Suppressor macrophage (primary cell): ENCODE measurements around the gene ACTR8.

ENCODE experiments used
- DNase-seq, 4 experiments: peaks; one replicate each; pipeline ENCODE4 v3.0.0-alpha.2; 2020 to 2022

Gene ACTR8

DNA sequence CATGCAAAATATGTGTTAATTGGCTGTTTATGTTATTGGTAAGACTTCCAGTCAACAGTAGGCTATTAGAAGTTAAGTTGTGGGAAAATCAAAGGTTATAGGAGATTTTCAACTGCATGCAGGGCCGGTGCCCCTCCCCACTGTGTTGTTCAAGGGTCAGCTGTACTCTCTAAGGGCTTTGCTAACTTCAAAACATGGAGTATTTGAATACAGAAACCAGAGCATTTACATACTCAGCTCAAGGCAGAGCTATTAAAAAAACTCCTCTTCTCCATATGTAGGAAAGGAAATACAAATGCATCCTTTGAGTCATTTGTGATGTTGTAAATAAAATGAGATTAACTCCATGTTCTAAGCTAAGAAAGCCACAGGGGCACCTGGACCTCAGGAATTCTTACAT, 18.8 kb downstream of the ACTR8 start:
- DNase-seq = no peak

DNA sequence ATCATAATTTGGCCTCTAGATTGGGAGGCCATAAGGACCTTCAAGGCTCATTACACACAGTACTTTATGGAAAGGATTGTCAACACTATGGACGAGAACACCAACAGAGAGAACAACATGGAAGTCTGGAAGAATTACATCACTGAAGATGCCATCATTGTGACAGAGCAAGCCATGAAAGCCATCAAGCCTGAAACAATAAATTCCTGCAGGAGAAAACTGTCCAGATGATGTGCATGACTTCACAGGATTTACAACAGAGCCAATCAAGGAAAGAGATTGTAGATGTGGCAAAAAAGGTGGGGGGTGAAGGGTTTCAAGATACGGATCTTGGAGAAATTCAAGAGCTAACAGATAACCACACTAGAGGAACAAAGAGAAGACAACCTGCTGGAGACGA, 19.7 kb downstream of the ACTR8 start:
- DNase-seq = no peak

DNA sequence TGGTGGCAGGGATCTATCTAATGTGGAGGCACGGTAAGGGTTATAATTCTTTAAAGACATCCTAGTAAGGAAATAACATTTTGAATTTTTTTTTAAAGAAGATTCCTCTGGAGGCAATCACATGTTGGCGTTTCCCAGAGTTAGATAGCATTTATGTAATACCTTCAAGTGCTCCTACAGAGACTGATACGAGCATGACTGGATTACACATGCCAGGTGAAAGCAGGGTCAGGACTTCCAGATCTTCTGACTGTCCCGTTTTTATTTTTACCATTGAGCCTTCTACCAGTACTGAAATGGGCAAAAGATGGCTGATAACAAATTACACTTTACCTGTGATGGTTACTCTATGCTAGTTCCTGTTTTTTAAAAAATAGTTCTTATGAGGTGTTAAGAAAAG, 21.8 kb downstream of the ACTR8 start:
- no peak for DNase-seq

DNA sequence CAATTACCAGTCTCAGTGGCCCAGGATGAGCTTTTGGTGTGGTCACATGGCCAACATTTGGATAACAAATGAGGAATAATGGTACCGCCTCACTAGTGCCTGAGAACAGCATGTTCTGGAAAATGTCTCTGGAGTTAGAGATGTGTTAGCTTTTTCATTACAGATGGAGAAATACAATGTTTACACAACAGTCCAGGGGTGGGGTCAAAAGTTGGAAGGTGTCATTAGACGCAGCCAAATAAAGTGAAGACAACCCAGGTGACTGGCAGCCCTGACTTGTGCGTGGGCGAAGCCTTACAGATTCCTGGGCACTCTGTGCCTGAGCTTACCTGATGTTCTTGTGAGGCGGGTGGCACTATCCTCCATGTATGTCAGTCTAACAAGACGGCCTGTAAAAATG, 22.8 kb downstream of the ACTR8 start:
- DNase-seq = no peak

DNA sequence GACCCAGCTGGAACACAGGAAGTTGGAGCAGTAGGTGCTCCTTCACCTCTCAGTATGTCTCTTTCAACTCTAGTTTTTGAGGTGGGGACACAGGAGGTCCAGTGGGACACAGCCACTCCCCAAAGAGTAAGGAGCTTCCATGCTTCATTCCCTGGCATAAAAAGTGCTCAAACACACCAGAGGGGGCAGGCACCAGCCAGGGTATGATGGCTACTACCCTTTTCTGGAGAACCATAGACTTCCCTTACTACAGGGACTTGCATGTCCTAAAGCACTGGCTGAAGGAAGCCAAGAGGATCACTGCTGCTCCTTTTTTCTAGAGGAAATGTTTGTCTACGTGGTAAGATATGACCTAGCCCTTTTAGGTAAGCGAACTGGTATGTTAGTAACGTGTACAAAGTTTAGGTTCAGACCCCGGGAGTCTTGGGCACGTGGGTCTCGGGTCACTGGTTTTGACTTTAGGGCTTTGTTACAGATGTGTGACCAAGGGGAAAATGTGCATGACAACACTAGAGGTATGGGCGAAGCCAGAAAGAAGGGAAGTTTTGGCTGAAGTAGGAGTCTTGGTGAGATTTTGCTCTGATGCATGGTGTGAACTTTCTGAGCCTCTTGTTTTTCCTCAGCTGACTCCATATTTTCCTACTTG, 23.7 kb downstream of the ACTR8 start:
- DNase-seq = peak in 2 of 4 experiments; percentile 8 to 13

DNA sequence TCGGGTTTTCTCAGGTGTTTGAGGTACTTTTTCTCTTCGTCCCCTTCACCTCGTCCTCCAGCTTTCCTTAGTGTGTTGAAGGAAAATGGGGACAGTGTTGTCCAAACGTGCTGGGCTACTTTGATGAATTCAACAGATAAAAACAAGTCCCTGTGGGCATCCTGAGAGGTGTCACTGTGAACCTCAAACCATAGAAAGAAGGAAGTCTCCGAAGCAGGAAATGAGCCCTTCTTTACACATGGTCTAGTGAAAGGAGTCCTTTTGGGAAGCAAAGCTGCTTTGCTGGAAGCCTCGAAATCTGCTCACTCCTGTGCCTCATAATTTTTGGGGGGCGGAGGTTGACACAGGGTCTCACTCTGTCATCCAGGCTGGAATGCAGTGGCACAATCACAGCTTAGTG, 25.0 kb downstream of the ACTR8 start:
- peak in 1 of 4 experiments; percentile 17 for DNase-seq

DNA sequence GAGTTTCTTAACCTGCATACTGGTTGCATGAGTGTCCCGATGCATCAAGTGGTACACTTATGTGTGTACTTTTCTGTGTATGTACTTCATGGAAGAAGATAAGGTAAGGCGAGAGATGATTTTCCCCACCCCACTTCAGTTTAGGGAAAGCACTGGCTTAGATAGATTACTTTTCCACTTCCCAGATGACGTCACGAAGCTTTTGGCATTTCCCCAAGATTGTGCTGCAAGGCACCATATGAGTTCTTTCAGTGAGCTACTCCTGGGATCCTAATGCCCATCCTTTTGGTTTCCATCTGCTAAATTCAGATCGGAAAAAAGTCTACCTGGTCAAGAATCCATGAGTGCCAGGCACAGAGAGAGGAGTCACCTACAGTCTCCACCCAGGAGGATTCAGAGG, 31.1 kb downstream of the ACTR8 start:
- peak in 2 of 4 experiments; percentile 13 to 25 for DNase-seq

DNA sequence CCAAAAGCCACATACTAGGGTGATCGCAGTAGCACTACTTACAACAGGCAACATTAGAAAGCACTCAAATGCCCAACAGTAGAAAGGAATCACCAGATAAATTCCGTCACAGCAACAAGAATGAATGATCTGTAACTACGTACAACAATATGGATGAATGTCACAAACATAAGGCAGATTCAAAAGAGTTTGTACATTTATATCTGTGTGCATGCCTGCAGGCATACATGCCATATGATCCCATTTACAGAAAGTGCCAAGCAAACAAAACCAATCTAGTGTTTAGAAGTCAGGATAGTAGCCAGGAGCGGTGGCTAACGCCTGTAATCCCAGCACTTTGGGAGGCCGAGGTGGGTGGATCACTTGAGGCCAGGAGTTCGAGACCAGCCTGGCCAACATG, 32.0 kb downstream of the ACTR8 start:
- no peak for DNase-seq

DNA sequence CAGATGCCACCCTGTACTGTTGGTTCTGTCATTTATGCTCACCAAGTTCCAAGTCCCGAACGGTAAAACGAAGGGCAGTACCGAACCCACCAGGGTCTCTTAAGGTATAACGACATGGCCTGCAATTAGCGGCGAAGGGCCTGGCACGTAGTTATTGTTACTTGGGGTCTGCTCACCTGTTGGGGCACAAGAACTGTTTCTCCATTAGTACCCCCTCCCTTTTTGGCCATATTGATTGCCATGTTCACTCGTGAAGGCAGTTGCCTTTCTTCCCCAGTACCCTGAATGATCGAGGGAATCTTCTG, 35.1 kb downstream of the ACTR8 start:
- no peak for DNase-seq

DNA sequence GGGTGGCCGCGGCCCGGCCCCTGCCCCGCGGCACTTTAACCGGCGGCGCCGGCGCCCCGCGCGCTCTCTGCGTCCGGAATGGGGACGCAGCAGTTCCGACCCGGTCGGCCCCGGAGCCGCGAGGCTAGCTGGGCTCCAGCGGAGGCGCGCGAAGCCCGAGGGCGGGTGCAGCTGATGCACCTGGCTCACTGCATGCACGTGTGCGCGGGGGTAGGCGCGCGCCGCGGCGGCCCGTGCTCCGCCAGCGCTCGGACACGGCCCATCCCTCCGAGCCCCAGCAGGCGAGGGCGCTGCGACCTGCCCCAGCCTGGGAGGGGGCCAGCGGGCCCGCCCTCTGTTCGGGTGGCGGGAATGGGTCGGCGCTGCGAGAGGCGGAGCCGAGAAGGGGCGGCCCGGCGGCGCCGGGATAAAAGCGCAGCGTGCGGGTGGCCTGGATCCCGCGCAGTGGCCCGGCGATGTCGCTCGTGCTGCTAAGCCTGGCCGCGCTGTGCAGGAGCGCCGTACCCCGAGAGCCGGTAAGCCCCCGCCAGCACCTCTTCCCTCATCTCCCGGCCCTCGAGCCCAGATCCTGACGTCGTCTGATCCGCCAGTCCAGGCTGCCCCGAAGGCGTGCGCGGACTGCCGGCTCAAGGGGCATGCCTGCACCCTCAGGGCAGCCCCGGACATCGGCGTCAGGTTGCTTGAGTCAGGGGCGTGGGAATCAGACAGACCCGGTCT, 35.7 kb downstream of the ACTR8 start, which contains the start of the genes CHDH and IL17RB:
Gene CHDH (minus strand): TSS at position 286 of the 717 bp plus-strand sequence. CDS start 22,411 bp downstream, outside the sequence.
Gene IL17RB (plus strand): TSS at position 435 of the 717 bp plus-strand sequence. CDS start 21 bp downstream, at position 456.
- peak in 3 of 4 experiments; percentile 8 to 38 (median 24) for DNase-seq

DNA sequence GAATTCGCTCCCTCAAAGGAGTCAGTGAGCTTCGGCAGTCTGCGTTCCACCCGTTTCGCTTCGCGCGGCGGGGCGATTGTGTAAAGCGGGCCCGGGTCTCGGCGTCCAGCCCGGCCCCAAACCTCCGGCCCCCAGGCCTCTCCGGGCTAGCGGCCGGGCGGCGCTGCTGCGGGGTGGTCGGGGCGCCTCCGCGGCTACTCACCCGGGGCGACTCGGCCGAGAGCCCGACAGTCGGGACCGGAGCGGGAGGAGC, 36.1 kb downstream of the ACTR8 start:
- no peak for DNase-seq

DNA sequence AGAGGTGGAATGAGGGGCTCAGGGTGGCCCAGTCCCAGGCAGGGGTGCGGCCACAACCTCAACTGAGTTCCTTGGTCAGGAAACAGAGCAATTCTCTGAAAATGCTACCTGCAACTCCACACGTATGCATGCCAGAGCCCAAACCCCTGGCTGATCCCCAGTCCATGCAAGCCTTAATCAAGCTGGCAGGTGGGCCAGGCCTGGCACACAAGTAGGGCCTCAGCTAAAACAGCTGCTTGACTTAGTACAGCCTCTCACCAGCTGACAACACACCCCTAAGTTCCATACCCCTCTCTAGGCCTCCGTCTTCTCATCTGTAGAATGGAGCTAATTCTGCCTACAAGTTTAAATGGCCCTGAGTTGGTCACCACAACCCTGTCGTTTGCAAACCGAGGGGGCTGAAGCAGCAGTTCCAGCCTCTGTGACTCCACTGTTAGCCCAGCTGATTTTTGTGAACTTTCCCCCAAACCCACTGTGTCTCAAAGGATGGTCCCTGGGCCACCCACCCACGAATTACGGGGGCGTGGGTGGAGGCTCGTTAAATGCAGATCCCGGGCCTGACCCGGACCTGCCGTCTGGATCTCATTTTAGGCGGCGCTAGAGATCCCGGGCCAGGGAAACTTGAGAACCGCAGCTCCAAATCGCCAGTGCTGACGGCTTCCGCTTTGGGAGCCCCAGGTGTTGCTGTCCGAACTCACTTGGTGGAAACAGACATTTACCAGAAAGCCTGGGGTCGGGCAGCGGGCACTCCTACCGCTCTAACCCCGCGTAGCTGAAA, 36.7 kb downstream of the ACTR8 start:
- DNase-seq = peak; percentile 17 to 55 (median 40)

DNA sequence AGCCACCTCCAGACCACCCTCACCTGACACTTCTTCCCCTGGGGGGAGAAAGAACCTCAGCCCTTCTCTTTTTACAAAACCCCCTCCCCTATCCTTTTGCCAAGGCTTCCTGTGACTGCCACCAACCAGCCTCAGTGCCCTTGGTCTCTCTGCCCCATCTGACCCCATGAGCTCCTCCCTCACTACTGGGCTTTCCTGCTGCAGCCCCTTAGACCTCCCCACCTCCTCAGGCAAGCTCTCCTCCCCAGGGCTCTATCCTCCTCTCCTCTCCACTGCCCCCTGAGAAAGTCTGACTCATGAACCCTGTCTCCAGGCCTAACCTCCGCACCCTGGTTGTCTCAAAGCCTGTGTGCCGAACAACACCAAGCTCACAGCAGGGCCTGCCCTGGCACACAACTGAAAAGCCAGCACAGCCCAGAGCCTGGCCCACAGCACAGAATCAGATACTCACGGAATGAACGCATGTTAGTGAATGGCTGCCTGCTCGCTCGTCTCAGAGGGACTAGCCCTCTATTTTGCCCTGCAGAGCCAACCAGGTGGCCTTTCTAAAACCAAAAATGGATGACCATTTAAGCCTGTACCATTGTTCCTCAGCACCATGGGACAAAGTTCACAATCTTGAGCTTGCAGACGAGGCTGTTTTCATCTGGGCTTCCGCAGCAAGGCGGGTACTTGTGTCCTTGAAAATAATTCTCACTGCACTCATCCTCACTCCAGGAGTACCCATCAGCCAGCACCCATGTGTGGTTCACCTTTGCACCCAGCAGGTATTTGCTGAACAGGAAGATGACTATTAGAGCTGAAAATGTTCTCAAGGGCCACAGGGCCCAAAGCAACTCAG, 37.5 kb downstream of the ACTR8 start:
- DNase-seq = no peak

DNA sequence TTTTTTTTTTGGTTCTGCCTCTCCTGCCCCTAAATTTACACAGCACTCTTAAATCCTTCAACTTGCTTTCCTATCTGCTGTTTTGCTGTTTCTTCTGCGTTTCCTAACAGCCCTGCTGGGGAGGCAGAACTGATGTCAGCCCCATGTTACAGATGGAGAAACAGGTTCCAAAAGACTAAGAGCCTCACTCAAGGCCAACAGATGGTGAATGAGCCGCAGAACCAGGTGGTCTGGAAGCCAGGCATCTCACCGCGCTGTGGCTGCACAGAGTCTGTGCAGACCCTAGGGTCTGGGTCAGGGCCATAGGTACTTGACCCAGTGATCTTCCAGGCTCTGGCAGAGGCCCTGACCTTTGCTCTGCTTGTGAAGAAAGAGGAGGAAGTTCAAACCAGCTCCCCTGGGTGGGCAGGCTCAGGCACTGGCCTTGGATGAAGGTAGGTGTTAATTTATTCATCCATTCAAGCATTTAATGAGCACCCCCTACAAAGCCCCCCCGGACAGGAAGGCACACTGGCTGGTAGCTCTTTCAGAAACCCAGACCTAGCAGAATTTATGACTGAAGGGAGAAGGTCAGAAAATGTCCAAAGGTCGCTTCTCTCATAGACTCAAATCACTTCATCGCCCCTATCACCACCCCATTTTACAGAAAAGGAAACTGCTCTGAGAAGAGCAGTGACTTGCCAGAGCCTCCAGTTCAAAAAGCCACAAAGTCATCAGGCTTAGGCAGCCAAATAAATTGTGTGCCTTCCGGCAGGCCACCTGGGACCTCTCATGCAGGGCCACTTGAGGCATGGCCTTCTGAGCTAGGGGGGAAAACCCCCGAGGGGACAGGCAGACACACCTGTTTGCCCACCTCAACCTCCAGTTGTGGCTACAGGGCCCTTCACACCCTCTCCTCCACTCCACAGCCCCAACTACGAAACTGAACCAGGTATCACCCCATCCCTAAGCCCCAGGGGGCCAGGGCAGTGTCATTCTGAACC, 38.5 kb downstream of the ACTR8 start:
- DNase-seq = peak in 1 of 4 experiments; percentile 5

DNA sequence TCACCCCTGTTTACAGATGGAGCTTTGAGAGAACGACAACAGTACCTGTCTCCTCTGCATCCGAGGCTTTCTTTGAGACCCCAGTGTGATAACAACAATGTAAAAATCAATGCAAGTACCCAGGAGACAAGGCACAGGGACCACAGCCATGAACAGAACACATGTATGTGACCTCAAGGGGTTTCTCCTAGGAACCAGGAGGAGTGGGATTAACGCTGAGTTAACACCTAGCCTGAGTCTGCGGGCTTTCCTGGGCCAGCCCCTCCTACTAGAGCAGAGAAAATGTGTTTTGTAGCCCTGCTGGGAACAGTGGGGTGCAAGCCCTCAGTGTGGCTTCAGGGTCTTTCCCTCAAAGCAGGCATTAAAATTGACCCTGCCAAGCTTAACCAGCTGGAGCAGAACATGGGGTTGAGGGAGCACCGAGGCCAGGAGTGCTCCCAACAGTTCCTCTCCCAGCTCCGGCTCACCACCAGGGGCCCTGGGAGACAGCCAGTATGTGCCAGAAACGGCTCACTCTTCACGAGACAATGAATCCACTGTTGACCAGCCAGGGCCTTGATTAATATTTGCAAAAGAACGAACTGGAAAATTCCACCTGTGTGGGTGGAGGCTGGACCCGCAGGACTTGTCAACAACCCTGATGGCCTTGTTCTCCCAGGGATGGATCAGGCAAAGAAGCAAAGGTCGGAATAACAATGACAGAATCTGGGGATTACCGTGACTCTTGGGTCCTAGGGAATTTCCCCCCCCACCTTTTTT, 39.3 kb downstream of the ACTR8 start:
- no peak for DNase-seq

DNA sequence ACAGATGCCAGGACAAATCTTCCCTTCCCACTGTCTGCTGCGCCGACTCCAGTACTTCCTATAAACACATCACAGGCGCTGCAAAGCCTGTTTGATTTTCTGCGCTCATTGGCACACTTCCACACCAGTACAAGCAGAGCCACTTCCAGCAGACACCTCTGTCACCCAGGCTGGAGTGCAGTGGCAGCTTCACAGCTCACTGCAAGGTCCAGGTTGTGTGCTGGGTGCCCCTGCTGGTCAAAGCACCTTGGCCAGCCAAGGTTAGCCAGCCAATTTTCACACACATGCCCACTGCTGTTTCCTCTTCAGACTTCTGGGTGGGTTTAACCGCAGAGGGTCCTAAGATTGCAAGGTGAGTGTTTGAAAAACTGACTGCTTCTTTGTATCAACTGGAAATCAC, 40.7 kb downstream of the ACTR8 start:
- DNase-seq = no peak

DNA sequence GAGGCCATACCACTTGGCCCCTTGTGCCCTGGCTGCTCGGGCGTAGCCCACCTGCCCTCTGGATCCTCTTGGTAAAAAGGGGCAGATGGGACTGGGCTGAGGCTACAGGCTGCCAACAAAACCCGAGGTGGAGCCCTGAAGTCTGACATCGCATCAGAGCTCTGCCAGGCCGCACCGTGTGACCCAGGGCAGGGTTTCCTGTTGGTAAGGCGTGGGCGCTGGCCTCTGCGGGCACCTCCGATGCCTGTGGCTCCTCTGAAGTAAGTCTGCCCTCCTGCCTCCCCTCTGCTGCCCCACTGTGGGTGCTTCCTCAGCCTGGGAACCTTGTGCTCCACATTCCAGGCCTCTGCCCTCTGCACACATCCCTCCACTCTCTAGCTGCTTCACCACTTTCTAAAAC, 44.6 kb downstream of the ACTR8 start:
- DNase-seq = peak; percentile 12 to 57 (median 36)

DNA sequence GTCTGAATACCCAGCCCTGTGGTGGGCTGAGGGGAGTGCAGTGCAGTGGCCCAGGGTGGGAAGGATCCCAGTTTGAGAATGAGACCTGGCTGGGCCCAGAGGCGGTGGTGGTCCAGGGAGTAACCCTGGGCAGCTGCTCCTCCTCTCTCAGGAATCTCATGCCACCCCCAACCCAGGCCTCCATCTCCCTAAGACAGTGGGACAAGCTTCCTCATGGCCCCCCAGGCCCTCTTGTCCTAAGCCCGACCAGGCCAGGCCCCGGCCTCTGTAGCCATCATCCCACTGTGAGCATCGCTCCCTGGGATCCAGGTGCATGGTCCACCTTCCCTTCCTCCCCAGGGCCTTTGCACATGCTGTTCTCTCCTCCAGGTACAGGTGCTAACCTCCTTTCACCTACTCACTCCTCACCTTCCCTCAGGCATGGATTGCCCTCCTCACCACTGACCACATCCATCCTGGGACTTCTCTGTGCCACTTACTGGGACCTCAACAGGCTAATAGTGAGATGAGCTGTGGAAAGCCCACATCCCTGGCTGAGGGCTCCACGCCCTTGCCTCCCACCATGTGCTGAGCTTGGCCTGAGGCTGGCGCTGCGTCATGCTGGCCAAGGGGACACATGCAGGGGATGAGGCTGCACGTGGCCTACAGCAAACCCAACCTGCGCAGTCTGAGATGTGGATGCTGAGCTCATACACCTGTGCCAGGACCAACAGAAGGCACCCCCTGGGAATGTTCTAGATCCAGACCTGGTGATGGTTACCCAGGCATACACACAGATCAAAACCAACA, 45.7 kb downstream of the ACTR8 start:
- DNase-seq = no peak

DNA sequence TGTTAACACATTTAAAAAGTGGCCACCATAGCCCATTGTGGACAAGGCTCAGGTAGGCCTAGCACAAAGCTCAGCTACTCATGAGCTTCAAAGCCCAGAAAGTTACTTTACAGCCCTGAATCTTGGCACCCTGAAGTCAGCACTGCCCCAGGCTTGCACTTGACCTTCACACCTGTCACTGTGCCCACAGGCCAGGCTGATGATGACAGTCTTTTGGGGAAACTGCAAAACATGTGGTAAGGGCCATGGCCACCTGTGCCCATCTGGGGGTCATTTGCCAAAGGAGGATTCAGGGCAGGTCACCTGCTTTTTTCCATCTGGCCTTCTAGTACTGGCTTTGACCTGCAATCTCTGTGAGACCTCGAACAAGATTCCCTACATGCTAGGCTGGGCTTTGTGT, 46.7 kb downstream of the ACTR8 start:
- no peak for DNase-seq
